SK-N-SH treated with all-trans-retinoic acid at 6 μM for 48 hours (cell line): ENCODE data around the gene ROM1.

Experiments
- CREB5 ChIP-seq: fragments of 250-450 bp; sonication (Bioruptor Pico); IDR thresholded peaks from 2 replicates; pipeline ENCODE4 v1.5.1; 2020; ENCODE audit warnings: low read depth, mild to moderate bottlenecking, moderate library complexity
- CSRNP3 ChIP-seq: fragments of 250-450 bp; sonication (Bioruptor Pico); IDR thresholded peaks from 2 replicates; pipeline ENCODE4 v1.5.1; 2021; ENCODE audit warnings: mild to moderate bottlenecking, moderate library complexity
- ESRRG ChIP-seq: fragments of 250-450 bp; sonication (Bioruptor Pico); IDR thresholded peaks from 2 replicates; pipeline ENCODE4 v1.6.1; 2021; ENCODE audit warnings: mild to moderate bottlenecking
- PATZ1 ChIP-seq: fragments of 250-450 bp; sonication (Bioruptor Pico); IDR thresholded peaks from 2 replicates; pipeline ENCODE4 v1.8.0; 2020; ENCODE audit warnings: mild to moderate bottlenecking, moderate library complexity, borderline replicate concordance
- TSHZ2 ChIP-seq: fragments of 250-450 bp; sonication (Bioruptor Pico); IDR thresholded peaks from 2 replicates; pipeline ENCODE4 v1.5.0; 2020; ENCODE audit warnings: mild to moderate bottlenecking, moderate library complexity
- ZFP30 ChIP-seq: fragments of 450-650 bp; formaldehyde crosslinking; IDR thresholded peaks from 2 replicates; pipeline ENCODE4 v1.5.0; 2022; ENCODE audit warnings: mild to moderate bottlenecking, moderate library complexity
- ZNF565 ChIP-seq: fragments of 450-650 bp; formaldehyde crosslinking; conservative IDR thresholded peaks from 2 replicates; pipeline ENCODE4 v1.5.0; 2020; ENCODE audit warnings: low read depth, mild to moderate bottlenecking, moderate library complexity
- ZNF70 ChIP-seq: fragments of 450-650 bp; formaldehyde crosslinking; IDR thresholded peaks from 2 replicates; pipeline ENCODE4 v1.5.0; 2020; ENCODE audit warnings: mild to moderate bottlenecking, moderate library complexity

- no peak for TF ChIP-seq TSHZ2 (CRISPR knock-in tag)
- no peak for TF ChIP-seq CREB5 (CRISPR knock-in tag)
- TF ChIP-seq PATZ1: no peak
- no peak for TF ChIP-seq CSRNP3 (CRISPR knock-in tag)
- no peak for TF ChIP-seq ESRRG (CRISPR knock-in tag)
- TF ChIP-seq ZNF70 (CRISPR knock-in tag): no peak
- TF ChIP-seq ZFP30 (CRISPR knock-in tag): no peak
- no peak for TF ChIP-seq ZNF565 (CRISPR knock-in tag)
Measured at GRCh38 chr11:62648967-62649364, 35.9 kb downstream of the ROM1 start.
